ENCODE measurements around the gene TCAP.
"Not testable (repeated sequence)": the region's sequence is repeated elsewhere in the genome, so short reads cannot be mapped to it uniquely, and the experiment has no call there.

Gene TCAP

DNA sequence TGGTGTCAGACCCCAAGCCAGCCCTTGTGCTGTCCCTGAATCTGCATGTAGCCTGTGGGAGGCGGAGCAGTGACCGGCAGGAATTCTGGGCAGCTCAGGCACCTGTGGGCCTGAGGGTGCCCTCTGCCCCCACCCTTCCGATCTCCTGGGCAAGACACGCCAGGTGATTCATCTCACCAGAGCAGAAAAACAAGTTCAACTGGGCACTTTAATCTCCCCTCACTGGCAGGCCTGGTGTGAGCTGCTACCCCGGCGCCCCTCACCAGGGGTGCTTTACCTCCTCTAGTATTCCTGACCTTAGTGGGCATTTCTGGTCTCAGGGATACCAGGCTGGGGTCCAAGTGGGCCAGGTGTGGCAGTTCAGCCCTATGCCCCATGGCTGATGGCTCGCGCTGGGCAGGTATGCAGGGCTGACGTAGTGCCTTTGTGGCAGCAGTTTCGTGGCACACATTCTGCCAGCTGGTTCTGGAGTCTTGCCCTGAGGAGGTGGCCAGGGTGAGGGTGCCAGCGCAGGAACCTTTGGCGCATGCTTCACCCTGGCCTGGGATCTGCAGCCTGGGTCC lies 40.7 kb downstream of the TCAP start:
- DNase-seq (ENCODE audit: low read depth) = no peak

DNA sequence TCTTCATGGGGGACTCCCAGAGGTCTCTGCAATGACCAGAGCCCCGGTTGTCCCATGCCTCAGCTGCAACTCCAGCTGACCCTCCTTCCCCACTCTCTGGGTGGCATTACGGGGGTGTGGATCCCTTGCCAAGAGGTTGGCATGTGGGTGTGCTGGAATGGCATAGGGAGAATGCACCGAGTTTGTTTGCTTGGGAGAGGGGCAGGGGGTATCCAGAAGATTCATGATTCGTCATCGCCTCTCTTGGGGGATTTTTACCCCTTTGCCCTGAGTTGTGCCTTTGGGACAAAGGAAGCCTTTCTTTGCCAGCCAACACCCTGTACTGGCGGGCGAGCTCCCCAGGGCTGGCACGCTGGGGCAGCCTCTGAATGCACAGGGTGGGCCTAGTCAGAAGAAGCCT lies 41.2 kb downstream of the TCAP start:
- no peak for DNase-seq (ENCODE audit: low read depth)

DNA sequence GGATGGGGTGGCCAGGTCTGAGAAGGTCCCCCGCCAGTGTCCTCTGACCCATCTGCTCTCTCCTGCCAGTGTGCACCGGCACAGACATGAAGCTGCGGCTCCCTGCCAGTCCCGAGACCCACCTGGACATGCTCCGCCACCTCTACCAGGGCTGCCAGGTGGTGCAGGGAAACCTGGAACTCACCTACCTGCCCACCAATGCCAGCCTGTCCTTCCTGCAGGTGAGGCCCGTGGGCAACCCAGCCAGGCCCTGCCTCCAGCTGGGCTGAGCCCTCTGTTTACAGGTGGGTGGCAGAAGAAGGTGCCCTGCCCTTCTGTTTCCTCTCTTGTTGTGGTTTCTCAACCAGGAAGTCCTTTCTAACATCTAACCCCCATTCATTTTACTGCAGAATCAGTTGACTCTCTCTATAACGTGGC lies 41.8 kb downstream of the TCAP start:
- no peak for DNase-seq (ENCODE audit: low read depth)

DNA sequence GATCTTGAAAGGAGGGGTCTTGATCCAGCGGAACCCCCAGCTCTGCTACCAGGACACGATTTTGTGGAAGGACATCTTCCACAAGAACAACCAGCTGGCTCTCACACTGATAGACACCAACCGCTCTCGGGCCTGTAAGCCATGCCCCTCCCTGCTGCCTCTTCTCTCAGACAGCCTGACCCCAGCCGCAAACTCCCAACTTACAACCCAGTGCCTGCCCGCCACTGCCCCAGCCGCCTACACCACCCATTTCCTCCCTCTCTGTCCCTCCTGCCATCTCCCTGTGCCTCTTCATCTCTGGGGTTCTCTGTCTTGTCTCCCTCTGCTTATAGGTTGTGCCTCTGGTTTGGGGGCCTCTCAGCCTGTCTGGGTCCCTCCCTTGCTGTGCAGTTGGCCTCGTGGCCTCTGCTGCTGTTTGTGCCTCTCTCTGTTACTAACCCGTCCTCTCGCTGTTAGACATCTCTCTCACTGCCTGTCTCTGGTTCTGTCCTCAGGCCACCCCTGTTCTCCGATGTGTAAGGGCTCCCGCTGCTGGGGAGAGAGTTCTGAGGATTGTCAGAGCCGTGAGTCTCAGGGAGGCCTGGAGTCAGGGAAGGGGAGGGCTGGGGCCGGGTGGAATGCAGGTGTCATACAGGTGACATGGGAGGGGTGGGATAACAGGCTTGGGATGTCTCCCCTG lies 44.3 kb downstream of the TCAP start:
- no peak for DNase-seq (ENCODE audit: low read depth)

DNA sequence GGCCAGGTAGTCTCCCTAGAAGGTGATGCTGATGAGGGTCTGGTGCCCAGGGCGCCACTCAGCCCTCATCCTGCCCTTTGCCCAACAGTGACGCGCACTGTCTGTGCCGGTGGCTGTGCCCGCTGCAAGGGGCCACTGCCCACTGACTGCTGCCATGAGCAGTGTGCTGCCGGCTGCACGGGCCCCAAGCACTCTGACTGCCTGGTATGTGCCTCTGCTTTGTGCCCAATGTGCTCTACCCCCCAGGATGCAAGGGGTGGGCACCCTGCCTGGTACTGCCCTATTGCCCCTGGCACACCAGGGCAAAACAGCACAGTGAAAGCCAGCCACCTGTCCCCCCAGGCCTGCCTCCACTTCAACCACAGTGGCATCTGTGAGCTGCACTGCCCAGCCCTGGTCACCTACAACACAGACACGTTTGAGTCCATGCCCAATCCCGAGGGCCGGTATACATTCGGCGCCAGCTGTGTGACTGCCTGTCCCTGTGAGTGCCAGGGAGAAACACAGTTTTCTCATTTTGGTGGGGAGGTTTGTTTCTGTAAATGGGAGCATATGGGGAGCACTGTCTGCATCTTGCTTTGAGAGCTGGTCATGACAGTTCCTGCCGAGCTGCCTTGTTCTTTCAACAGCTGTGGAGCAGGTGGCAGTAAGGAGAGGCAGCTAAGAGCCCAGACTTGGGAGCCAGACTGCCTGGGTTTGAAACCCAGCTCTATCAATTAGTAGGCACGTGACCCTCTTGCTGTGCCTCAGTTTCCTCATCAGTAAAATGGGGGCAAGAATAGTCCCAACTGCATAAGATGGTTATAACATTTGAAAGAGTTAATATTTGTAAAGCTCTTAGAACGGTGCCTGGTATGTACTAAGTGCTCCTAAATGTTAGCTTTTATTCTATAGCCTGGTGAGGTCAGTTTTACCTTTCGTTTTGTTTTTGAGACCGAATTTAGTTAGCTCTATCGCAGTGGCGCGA lies 45.1 kb downstream of the TCAP start:
- DNase-seq (ENCODE audit: low read depth) = no peak

DNA sequence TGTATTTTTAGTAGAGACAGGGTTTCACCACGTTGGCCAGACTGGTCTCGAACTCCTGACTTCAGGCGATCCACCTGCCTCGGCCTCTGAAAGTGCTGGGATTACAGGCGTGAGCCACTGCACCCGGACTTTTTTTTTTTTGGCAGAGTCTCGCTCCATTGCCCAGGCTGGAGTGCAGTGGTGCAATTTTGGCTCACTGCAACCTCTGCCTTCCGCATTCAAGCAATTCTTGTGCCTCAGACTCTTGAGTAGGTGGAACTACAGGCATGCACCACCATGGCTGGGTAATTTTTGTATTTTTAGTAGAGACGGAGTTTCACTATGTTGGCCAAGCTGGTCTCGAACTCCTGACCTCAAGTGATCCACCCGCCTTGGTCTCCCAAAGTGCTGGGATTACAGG lies 45.9 kb downstream of the TCAP start:
- not testable (repeated sequence) for DNase-seq (ENCODE audit: low read depth)

DNA sequence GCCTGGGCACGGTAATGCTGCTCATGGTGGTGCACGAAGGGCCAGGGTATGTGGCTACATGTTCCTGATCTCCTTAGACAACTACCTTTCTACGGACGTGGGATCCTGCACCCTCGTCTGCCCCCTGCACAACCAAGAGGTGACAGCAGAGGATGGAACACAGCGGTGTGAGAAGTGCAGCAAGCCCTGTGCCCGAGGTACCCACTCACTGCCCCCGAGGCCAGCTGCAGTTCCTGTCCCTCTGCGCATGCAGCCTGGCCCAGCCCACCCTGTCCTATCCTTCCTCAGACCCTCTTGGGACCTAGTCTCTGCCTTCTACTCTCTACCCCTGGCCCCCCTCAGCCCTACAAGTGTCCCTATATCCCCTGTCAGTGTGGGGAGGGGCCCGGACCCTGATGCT lies 46.7 kb downstream of the TCAP start:
- DNase-seq (ENCODE audit: low read depth) = no peak

DNA sequence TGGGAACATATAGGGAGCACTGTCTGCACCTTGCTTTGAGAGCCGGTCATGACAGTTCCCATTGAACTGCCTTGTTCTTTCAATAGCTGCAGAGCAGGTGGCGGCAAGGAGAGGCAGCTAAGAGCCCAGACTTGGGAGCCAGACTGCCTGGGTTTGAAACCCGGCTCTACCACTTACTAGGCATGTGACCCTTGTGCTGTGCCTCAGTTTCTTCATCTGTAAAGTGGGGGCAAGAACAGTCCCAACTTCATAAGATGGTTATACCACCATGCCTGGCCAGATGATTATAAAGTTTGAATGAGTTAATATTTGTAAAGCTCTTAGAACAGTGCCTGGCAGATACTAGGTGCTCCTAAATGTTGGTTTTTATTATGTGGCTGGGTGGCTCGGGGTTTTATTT lies 49.1 kb downstream of the TCAP start:
- no peak for DNase-seq (ENCODE audit: low read depth)

DNA sequence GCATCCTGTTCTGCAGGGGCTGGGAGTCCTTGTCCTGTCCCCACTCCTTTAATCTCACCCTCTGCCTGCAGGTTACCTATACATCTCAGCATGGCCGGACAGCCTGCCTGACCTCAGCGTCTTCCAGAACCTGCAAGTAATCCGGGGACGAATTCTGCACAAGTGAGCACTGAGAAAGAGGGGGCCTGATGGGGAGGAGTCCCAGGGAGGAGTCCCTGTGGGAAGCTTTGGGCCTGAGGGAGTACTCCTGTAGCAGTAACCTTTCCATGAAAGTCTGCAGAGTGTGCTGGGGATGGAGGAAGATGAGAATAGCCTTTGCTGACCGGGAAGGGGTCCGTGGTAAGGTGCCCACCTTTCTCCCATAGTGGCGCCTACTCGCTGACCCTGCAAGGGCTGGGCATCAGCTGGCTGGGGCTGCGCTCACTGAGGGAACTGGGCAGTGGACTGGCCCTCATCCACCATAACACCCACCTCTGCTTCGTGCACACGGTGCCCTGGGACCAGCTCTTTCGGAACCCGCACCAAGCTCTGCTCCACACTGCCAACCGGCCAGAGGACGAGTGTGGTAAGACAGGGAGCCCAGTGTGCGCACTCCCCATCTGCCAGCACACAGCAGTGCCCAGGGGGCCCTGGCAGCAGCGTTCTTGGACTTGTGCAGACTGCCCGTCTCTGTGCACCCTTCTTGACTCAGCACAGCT lies 50.4 kb downstream of the TCAP start:
- DNase-seq (ENCODE audit: low read depth) = no peak
